Ovary (tissue), 9 donors: ENCODE data around the gene ST6GAL1. TPM values are rescaled to one million over a fixed set of nuclear protein-coding genes. Genes with fewer than 3 reads are reported as not detected.

Experiments used
- DNase-seq, 5 donors: peaks; one replicate each; pipeline ENCODE4 v3.0.0-alpha.2; 2019 to 2020
- H3K27ac ChIP-seq, 2 donors: fragments of 200-600 bp; one replicate each; pipeline versions ENCODE4 v1.5.1 to v1.8.0; 2019 to 2022
- H3K27me3 ChIP-seq: fragments of 200-600 bp; one replicate; pipeline ENCODE4 v1.8.0; 2022
- H3K36me3 ChIP-seq: fragments of 200-600 bp; sonication (generic); one replicate; pipeline ENCODE4 v1.5.1; 2019
- H3K4me1 ChIP-seq: one replicate; pipeline ENCODE4 v1.8.1; 2013; ENCODE audit warnings: mild to moderate bottlenecking, moderate library complexity; ENCODE audit not compliant: insufficient read depth
- H3K4me3 ChIP-seq: fragments of 200-600 bp; sonication (generic); one replicate; pipeline ENCODE4 v1.5.1; 2017
- H3K9me3 ChIP-seq, 2 donors: fragments of 200-600 bp in 1 of 2; sonication (generic) in 1 of 2; one replicate each; pipeline versions ENCODE4 v1.5.1 to v1.8.1; 2013 to 2019; ENCODE audit warnings: mild to moderate bottlenecking in 1 of 2, moderate library complexity in 1 of 2
- EP300 ChIP-seq: sonication (generic); formaldehyde crosslinking; IDR thresholded peaks from one replicate; pipeline ENCODE4 v1.6.1; 2017; ENCODE audit warnings: antibody characterized with exemption
- POLR2A ChIP-seq: fragments of 450-650 bp; IDR thresholded peaks from one replicate; pipeline ENCODE4 v1.6.1; 2017; ENCODE audit warnings: antibody characterized with exemption, mild to moderate bottlenecking, moderate library complexity
- WGBS, 3 donors: extraction: QIAGEN DNeasy Blood & Tissue Kit in 1 of 3; methylation state at CpG; one replicate each; pipeline versions ENCODE4 v1.1.5 to v1.1.7; 2013 to 2017; 5-methylcytosine and 5-hydroxymethylcytosine counted together
- intact Hi-C, 4 donors: fragments of 100-400 bp; cut with DNase I; formaldehyde crosslinking; loops; one replicate each; pipeline versions ENCODE4 v1.11.0 to v1.15.1; 2022 to 2023
- polyA plus RNA-seq, 2 donors: library from polyadenylated mRNA; stranded (reverse); fragments of 200-250 nt in 1 of 2; fragments of 350-450 nt in 1 of 2; fragmentation: Illumina TruSeq in 1 of 2; extraction: RNeasy Lipid Tissue Mini Kit (QIAGEN cat#74804) in 1 of 2; gene quantifications; one replicate each; pipeline ENCODE4 v1.2.3, GENCODE V29; 2013 to 2014
- total RNA-seq, 7 donors: library from RNA; depleted of rRNA in 2 of 7; stranded (reverse); fragments of >200 nt in 2 of 7; fragmentation: NEBNext Ultra II Directional in 3 of 7; extraction: Animal tissue kit (Norgen Biotek cat#: 25700) in 3 of 7; gene quantifications; one replicate each; pipeline versions ENCODE4 v1.1.0 to v1.2.4, GENCODE V29; 2016 to 2023
- TF ChIP-seq, protein P1 (sequence below), 3 donors: fragments of 450-650 bp in 2 of 3; fragments of 200-600 bp in 1 of 3; IDR thresholded peaks; one replicate each; pipeline versions ENCODE4 v1.5.1 to v1.8.0; 2016 to 2022; ENCODE audit warnings: antibody characterized with exemption in 3 of 3, mild to moderate bottlenecking in 1 of 3
- donor health status: DM: no; HTN: no; CAD: no; lungs with moderate emphysema.
- donor health status: DM: no; HTN: no; CAD: no.
- donor health status: Bipolar disorder and iron deficiency.
- donor health status: DM: yes; HTN: yes; CAD: no.
- donor health status: DM: no; HTN: no; CAD: no.
- donor health status: DM: yes; HTN: yes; CAD: no.

The ST6GAL1 gene
- total and polyA plus RNA-seq, 9 donors, result 10.6 to 55.2 (median 28.1) TPM

DNA sequence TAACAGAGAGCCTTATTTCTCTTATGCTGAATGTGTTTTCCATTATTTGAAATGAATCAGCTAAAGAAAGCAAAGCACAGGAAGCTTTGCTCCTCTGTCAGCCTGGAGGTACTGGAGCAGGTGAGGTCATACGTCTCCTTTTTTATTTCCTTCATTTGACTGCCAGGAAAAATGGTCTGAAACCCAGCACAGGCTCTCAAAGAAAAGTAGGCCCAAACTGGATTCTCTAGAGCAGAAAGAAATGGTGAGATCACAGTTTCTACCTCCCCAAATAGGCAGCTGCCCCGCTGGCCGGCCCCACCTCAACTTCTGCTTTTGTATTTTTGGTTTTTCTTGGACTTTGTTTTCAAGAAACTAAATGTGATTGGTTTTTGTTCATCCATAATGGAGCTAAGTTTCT lies 113.9 kb downstream of the ST6GAL1 start:
- no peak overlapping the region for H3K27ac ChIP-seq
- H3K27me3 ChIP-seq, result no peaks in the 10 kb centered on the region
- 88 to 91% (median 90%) methylated on average over 3 of the region's 3 CpGs for WGBS, 3 donors
- no peaks in the 10 kb centered on the region for H3K36me3 ChIP-seq
- intact Hi-C loops, result no loop called here
- TF ChIP-seq EP300 (no peak), POLR2A (no peak)
- TF ChIP-seq, protein P1, sequence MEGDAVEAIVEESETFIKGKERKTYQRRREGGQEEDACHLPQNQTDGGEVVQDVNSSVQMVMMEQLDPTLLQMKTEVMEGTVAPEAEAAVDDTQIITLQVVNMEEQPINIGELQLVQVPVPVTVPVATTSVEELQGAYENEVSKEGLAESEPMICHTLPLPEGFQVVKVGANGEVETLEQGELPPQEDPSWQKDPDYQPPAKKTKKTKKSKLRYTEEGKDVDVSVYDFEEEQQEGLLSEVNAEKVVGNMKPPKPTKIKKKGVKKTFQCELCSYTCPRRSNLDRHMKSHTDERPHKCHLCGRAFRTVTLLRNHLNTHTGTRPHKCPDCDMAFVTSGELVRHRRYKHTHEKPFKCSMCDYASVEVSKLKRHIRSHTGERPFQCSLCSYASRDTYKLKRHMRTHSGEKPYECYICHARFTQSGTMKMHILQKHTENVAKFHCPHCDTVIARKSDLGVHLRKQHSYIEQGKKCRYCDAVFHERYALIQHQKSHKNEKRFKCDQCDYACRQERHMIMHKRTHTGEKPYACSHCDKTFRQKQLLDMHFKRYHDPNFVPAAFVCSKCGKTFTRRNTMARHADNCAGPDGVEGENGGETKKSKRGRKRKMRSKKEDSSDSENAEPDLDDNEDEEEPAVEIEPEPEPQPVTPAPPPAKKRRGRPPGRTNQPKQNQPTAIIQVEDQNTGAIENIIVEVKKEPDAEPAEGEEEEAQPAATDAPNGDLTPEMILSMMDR (IDR thresholded peaks at IDR 0.05), result no peak
- no peaks in the 10 kb centered on the region for H3K4me1 ChIP-seq
- no peak overlapping the region for H3K4me3 ChIP-seq
- H3K9me3 ChIP-seq, result no peaks in the 10 kb centered on the region
- DNase-seq, result no peak

DNA sequence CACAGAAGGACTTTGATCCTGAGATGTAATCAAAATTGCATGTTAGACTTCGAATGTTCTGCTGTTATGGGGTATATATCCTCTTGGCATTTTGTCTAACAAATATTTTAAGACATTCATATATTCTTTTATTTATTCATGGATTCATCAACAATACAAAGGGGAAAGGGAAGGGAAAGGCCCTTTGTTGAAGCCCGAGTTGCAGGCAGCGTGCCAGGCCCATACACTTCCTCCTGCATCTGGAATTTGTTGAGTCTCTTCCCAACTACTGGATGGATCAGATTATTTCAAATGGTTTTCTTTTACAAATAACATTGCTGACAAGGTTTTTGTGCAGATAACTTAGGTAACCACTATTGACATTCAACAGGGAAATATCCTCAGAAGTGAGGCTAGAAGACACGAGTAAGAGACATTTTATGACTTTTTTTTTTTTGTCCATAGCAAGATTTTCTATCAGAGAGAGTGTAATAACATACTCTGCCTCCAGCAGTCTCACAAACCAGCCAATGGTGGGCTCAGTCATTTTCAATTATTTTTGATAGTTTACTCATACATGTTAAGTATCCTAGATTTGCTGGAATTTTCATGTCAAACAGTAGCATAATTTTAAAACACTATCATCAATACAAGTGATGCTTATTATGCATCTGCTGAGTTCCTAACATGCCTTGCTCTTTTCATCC lies 114.7 kb downstream of the ST6GAL1 start:
- DNase-seq, result no peak
- intact Hi-C loops, result no loop called here
- Histone ChIP-seq H3K9me3 (no peaks in the 10 kb centered on the region), H3K27me3 (no peaks in the 10 kb centered on the region), H3K4me3 (no peak overlapping the region), H3K27ac (no peak overlapping the region), H3K4me1 (no peaks in the 10 kb centered on the region), H3K36me3 (no peaks in the 10 kb centered on the region)
- no peak for TF ChIP-seq POLR2A
- 63 to 65% (median 64%) methylated on average over 4 of the region's 4 CpGs for WGBS, 3 donors

GRCh38 chr3:187046033-187046432 lies 115.7 kb downstream of the ST6GAL1 start:
- DNase-seq, result no peak
- Histone ChIP-seq H3K9me3 (no peaks in the 10 kb centered on the region), H3K27ac (no peak overlapping the region), H3K27me3 (no peaks in the 10 kb centered on the region), H3K4me1 (no peaks in the 10 kb centered on the region), H3K4me3 (no peak overlapping the region), H3K36me3 (no peaks in the 10 kb centered on the region)
- no peak for TF ChIP-seq POLR2A
- TF ChIP-seq EP300, result no peak
- TF ChIP-seq, protein P1 (IDR thresholded peaks at IDR 0.05), result no peak
- intact Hi-C loops, result no loop called here
- 99 to 100% (median 99%) methylated on average over 2 of the region's 2 CpGs for WGBS, 3 donors

DNA sequence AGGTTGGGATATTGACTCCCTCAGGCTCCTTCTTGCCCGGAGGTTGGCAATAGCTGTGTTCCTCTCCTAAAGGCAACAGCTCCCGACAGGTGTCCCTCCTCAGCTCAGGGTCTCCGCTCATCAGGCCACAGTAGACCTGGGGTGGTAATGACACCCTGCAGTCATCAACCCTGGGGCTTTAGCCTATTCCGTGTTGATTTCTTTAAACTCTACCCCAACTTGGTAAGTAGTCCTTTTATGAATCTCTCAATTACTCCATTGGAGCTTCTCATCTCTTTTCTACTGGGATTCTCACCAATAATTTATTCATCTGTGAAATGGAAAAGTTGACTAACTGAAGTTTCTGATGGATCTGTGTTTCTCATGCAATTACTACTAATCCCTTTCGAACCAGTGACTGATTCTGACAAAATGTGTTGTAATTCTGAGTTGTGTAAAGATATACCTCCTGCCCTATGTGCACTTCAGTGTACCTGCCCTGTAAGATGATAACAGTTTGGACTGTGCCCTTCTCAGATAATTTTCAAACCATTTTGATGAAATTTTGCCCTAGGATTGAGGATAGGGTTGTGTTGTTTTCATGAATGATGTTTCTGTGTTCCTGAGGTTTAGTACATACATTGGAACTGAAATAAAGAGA lies 119.3 kb downstream of the ST6GAL1 start:
- no peak for DNase-seq
- Histone ChIP-seq H3K36me3 (no peaks in the 10 kb centered on the region), H3K9me3 (no peaks in the 10 kb centered on the region), H3K4me1 (no peaks in the 10 kb centered on the region), H3K27me3 (no peaks in the 10 kb centered on the region), H3K27ac (no peak overlapping the region), H3K4me3 (no peak overlapping the region)
- TF ChIP-seq POLR2A, result no peak
- no peak for TF ChIP-seq EP300
- TF ChIP-seq, protein P1 (IDR thresholded peaks at IDR 0.05), result no peak
- intact Hi-C loops, result no loop called here
- 88 to 96% (median 88%) methylated on average over 5 of the region's 5 CpGs for WGBS, 3 donors

- no peaks in the 10 kb centered on the region for H3K9me3 ChIP-seq
- WGBS, 3 donors, result 91 to 97% (median 96%) methylated on average over 5 of the region's 5 CpGs
- DNase-seq, result no peak
- H3K27ac ChIP-seq, result no peak overlapping the region
- no peak for TF ChIP-seq POLR2A
- TF ChIP-seq, protein P1 (IDR thresholded peaks at IDR 0.05), result no peak
- TF ChIP-seq EP300, result no peak
- no peaks in the 10 kb centered on the region for H3K27me3 ChIP-seq
- no peaks in the 10 kb centered on the region for H3K36me3 ChIP-seq
- H3K4me1 ChIP-seq, result no peaks in the 10 kb centered on the region
- intact Hi-C loops, result no loop called here
- H3K4me3 ChIP-seq, result no peak overlapping the region
Observed at GRCh38 chr3:187051066-187051465, 120.7 kb downstream of the ST6GAL1 start.
